ENCODE data around the gene KIF3B. TPM values are rescaled to one million over a fixed set of nuclear protein-coding genes. Genes with fewer than 3 reads are reported as not detected.

Gene KIF3B
- polyA plus RNA-seq (2013, experiment 1 of 2) = 16.9 TPM
- polyA plus RNA-seq (2013, experiment 2 of 2) = 17.8 TPM

DNA sequence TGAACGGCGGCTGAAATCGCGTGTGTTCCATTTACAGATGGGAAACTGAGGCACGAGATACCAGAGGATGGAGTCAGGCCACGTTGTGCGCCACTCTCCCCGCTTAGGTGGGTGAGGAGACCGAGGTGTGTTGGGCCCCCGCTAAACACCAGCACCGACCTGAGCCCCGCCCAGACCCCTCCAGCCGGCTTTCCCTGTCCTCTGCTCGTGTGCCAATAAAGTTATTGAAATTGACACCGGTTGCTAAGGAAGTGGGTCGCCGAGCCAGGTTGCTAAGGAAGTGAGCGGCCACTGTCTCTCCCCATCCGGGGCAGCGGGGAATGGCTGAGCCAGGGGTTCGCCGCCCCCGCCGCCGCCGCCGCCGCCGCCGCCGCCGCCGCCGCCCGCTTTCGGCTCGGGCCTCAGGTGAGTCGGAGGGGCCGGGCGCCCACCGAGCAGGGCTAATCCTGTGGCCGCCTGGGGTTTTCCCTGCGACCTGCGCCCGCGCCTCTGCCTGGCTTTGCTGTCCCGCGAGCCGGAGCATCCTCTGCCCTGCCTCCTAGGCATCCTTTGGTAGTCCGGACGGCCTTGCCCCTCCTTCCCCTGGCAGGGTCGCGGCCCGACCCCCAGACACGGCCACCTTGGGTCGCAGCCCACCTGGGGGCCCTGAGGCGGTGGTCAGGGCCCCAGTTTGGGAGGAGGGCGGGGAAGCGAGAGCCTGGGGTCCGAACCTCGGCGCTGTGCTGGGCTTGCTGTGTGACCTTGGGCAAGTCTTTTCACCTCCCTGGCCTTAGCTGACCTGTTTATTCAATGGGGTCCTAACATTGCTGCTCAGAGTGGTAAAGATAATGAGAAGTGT is at the start of gene KIF3B:
KIF3B (plus strand) TSS at position 291 of the 838 bp plus-strand sequence. CDS start 32,127 bp downstream, outside the sequence.
- H3K36me3 ChIP-seq (ENCODE audit: insufficient read depth, low read length) = peaks cover 3% of the 10 kb centered on the region; the same call in 1 of the 2 replicates
- WGBS = 4% methylated on average over 62 of the region's 62 CpGs
- H3K4me3 ChIP-seq (ENCODE audit: low read length) = peak within 1 kb of the TSS; percentile 87
- H3K27ac ChIP-seq (ENCODE audit: low read depth, low read length) = no peak within 1 kb of the TSS; the same call in 1 of the 2 replicates
- peaks cover 2% of the 10 kb centered on the region; the same call in 1 of the 2 replicates for H3K9me3 ChIP-seq (ENCODE audit: insufficient read depth, low read depth, low read length)
- H3K9ac ChIP-seq (ENCODE audit: low read depth, low read length) = peak within 1 kb of the TSS; percentile 73
- peaks cover 5% of the 10 kb centered on the region; the same call in 1 of the 2 replicates for H3K4me1 ChIP-seq (ENCODE audit: insufficient read depth, low read length)
- H3K27me3 ChIP-seq (ENCODE audit: insufficient read depth, low read length) = no peaks in the 10 kb centered on the region

DNA sequence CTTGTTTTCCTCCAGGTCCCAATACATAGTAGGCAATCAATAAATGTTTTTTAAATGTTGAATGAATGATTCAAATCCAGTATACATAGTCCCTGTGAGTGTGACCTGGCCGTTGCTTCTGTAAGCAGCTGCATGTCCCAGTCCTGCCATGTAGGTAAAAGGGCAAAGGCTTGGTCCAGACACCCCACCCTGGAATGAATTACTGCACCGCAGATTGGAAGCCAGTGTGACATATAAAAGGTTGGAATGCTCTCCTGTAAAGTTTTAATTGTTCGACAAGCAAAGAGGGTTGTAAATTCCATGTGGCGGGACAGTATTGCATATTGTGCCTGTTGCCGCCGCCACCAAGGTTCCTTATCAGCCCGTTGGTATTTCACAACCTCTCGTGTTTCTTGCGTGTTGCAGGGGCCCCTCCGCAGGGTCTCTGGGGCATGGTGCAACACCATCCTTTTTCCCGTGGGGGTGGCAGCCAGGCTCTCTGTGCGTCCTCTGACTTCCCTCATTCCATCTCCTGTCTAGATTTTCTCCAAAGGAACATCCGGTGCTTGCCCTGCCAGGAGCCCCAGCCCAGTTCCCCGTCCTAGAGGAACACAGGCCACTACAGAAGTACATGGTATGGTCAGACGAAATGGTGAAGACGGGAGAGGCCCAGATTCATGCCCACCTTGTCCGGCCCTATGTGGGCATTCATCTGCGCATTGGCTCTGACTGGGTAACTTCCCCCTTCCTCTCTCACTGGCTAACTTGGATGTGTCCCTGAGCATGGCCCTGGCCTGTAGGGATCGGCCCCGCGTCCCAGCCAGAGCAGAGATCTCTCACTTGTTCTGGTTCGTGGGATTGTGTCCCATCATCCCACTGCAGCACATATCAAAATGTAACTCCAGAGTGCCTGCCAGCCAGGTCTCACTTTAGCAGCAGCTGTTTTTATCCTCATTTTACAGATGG is 49.4 kb upstream of the KIF3B start:
- H3K4me1 ChIP-seq (ENCODE audit: insufficient read depth, low read length) = no peaks in the 10 kb centered on the region
- WGBS = 94% methylated on average over 22 of the region's 22 CpGs
- H3K4me3 ChIP-seq (ENCODE audit: low read length) = no peak overlapping the region
- H3K9ac ChIP-seq (ENCODE audit: low read depth, low read length) = no peak overlapping the region
- no peak overlapping the region for H3K27ac ChIP-seq (ENCODE audit: low read depth, low read length)
- no peaks in the 10 kb centered on the region for H3K9me3 ChIP-seq (ENCODE audit: insufficient read depth, low read depth, low read length)
- no peaks in the 10 kb centered on the region for H3K27me3 ChIP-seq (ENCODE audit: insufficient read depth, low read length)
- peaks cover 82% of the 10 kb centered on the region for H3K36me3 ChIP-seq (ENCODE audit: insufficient read depth, low read length)

DNA sequence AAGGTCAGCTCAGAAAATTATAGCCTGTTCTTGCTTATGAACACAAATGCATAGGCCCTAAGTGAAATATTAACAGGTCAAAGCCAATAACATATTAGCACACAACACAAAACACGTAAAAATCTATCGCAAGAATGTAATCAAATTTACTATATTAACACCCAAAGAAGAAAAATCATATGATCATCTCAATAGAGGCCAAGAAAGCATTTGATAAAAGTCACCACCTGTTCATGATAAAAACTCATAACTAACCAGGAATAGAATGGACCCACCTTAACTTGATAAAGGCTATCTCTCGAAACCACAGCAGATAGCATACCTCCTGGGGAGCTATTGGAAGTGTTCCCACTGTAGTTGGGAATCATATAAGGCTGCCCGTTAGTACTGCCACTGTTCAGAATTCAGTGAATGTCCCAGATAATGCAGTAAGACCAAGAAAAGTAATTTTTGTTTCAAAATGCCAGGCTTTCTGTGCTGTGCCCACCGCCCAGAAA is 48.2 kb upstream of the KIF3B start:
- H3K27me3 ChIP-seq (ENCODE audit: insufficient read depth, low read length) = no peaks in the 10 kb centered on the region
- no peak overlapping the region for H3K4me3 ChIP-seq (ENCODE audit: low read length)
- 95% methylated on average over 5 of the region's 5 CpGs for WGBS
- no peak overlapping the region for H3K9ac ChIP-seq (ENCODE audit: low read depth, low read length)
- no peak overlapping the region for H3K27ac ChIP-seq (ENCODE audit: low read depth, low read length)
- no peaks in the 10 kb centered on the region for H3K9me3 ChIP-seq (ENCODE audit: insufficient read depth, low read depth, low read length)
- peaks cover 86% of the 10 kb centered on the region for H3K36me3 ChIP-seq (ENCODE audit: insufficient read depth, low read length)
- no peaks in the 10 kb centered on the region for H3K4me1 ChIP-seq (ENCODE audit: insufficient read depth, low read length)

DNA sequence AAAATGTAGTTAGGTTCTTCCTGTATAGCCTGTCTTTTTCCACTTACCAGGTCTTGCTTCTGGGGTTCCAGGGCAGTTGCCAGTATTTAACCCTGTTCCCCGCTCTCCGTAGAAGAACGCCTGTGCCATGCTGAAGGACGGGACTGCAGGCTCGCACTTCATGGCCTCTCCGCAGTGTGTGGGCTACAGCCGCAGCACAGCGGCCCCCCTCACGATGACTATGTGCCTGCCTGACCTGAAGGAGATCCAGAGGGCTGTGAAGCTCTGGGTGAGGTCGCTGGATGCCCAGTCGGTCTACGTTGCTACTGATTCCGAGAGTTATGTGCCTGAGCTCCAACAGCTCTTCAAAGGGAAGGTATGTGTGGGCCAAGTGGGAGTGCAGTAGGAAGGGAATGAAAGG is 46.7 kb upstream of the KIF3B start:
- Histone ChIP-seq H3K9me3 (ENCODE audit: insufficient read depth, low read depth, low read length) (no peaks in the 10 kb centered on the region), H3K4me3 (ENCODE audit: low read length) (no peak overlapping the region), H3K9ac (ENCODE audit: low read depth, low read length) (no peak overlapping the region), H3K36me3 (ENCODE audit: insufficient read depth, low read length) (peaks cover 91% of the 10 kb centered on the region), H3K27me3 (ENCODE audit: insufficient read depth, low read length) (no peaks in the 10 kb centered on the region), H3K27ac (ENCODE audit: low read depth, low read length) (no peak overlapping the region), H3K4me1 (ENCODE audit: insufficient read depth, low read length) (no peaks in the 10 kb centered on the region)
- WGBS = 97% methylated on average over 13 of the region's 13 CpGs

DNA sequence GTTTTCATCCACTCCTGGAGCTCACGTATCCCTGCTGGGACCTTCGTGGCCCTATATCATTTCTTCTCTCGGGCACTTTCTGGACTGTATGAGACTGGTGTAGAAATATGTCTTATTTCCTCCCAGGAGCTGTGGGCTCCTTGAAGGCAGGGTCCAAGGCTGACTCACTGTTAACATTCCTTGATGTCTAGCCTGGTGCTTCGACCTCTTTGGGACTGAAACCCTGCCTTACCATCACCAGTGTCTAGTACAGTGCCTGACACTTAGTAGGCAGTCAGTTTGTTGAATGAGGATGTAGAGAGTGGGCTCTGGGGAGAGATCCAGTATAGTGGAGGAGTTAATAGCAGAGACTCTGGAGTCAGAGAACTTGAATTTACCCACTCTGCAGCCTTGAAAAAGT is 46.2 kb upstream of the KIF3B start:
- Histone ChIP-seq H3K4me3 (ENCODE audit: low read length) (no peak overlapping the region), H3K9ac (ENCODE audit: low read depth, low read length) (no peak overlapping the region), H3K27ac (ENCODE audit: low read depth, low read length) (no peak overlapping the region), H3K9me3 (ENCODE audit: insufficient read depth, low read depth, low read length) (no peaks in the 10 kb centered on the region), H3K27me3 (ENCODE audit: insufficient read depth, low read length) (no peaks in the 10 kb centered on the region), H3K36me3 (ENCODE audit: insufficient read depth, low read length) (peaks cover 89% of the 10 kb centered on the region), H3K4me1 (ENCODE audit: insufficient read depth, low read length) (no peaks in the 10 kb centered on the region)
- WGBS = 94% methylated on average over 4 of the region's 4 CpGs

DNA sequence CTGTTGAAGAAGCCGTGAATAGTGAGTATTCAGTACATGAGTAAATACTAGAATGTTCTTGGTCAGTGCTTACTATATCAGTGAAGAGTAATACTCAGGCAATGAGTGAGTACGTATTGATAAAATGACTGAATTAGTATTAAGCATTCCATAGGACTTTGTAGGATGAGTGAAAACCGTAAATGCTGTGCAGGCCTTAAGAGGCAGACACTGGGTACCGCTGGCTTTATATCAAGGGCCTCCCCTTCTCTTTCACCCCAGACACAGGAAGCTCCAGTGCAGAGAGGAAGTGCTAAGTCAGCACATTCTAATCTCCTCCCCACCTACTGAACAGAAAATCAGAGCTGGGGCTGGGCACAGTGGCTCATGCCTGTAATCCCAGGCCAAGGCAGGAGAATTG is 45.6 kb upstream of the KIF3B start:
- Histone ChIP-seq H3K9me3 (ENCODE audit: insufficient read depth, low read depth, low read length) (no peaks in the 10 kb centered on the region), H3K4me3 (ENCODE audit: low read length) (no peak overlapping the region), H3K36me3 (ENCODE audit: insufficient read depth, low read length) (peaks cover 83% of the 10 kb centered on the region), H3K27ac (ENCODE audit: low read depth, low read length) (no peak overlapping the region), H3K9ac (ENCODE audit: low read depth, low read length) (no peak overlapping the region), H3K4me1 (ENCODE audit: insufficient read depth, low read length) (no peaks in the 10 kb centered on the region), H3K27me3 (ENCODE audit: insufficient read depth, low read length) (no peaks in the 10 kb centered on the region)
- 94% methylated on average over 4 of the region's 4 CpGs for WGBS

DNA sequence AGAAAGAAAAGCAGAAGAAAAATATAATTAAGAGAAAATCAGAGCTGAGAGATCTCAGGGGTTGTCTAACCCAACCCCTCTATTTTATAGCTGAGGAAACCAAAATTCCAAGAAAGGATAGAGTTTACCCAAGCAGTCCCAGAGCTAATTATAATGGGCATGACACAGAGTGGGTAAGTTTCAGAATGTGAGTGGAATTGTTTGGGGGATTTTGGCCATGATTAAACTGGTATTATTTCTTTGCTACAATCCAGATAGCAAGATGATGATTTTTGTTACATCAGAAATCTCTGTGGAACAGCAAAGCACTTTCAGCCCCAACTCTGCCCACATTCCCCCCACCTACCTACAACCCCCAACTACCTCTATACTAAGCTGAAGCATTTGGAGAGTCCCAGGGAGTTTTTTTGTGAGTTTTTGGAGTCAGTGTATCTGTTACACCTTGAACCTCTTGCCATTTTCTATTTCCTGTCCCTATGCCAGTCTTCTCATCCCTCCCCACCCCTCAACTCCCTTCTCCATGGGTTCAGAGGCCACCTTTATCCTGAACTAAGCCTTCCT is 45.0 kb upstream of the KIF3B start:
- H3K4me1 ChIP-seq (ENCODE audit: insufficient read depth, low read length) = no peaks in the 10 kb centered on the region
- no peaks in the 10 kb centered on the region for H3K9me3 ChIP-seq (ENCODE audit: insufficient read depth, low read depth, low read length)
- H3K9ac ChIP-seq (ENCODE audit: low read depth, low read length) = no peak overlapping the region
- peaks cover 79% of the 10 kb centered on the region for H3K36me3 ChIP-seq (ENCODE audit: insufficient read depth, low read length)
- no peaks in the 10 kb centered on the region for H3K27me3 ChIP-seq (ENCODE audit: insufficient read depth, low read length)
- no peak overlapping the region for H3K27ac ChIP-seq (ENCODE audit: low read depth, low read length)
- H3K4me3 ChIP-seq (ENCODE audit: low read length) = no peak overlapping the region

DNA sequence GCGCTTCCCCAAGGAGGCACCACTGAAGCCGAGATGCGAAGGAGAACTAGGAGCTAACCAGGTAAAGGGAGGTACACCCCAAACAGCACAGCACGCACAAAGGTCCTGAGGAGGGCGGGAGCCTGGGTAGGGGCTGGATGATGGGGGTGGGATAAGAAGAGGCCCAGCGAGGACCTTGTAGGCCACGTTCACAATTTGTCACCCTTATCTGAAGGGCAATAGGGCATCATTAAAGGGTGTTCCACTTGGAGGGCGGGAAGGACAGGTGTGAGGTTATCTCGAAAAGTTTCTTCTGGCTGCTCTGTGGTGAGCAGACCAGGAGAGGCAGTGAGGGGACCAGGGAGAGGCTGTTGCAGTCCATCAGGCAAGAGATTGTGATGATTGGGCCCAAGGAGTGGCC is 44.2 kb upstream of the KIF3B start:
- H3K9ac ChIP-seq (ENCODE audit: low read depth, low read length) = no peak overlapping the region
- peaks cover 70% of the 10 kb centered on the region for H3K36me3 ChIP-seq (ENCODE audit: insufficient read depth, low read length)
- WGBS = 95% methylated on average over 9 of the region's 9 CpGs

DNA sequence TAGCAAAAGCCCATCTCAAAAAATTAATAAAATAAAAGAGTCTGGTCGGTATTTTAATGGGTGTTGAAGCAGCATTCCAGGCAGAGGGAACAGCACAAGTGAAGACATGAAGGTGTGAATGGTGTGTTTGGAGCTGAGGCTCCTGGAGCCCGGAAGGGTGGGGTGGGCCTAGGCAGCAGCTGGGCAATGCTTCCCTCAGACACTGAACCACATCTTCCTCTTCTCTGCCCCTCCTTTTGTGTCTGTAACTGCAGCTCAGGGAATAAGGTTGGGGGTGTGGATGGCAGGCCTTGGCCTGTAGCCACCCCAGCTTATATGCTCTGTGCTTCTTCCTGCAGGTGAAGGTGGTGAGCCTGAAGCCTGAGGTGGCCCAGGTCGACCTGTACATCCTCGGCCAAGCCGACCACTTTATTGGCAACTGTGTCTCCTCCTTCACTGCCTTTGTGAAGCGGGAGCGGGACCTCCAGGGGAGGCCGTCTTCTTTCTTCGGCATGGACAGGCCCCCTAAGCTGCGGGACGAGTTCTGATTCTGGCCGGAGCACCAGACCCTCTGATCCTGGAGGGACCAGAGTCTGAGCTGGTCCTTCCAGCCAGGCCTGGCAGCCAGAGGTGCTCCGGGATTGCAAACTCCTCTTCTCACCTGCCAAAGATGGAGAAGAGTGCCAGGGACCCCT is 43.2 kb upstream of the KIF3B start:
- H3K9ac ChIP-seq (ENCODE audit: low read depth, low read length) = no peak overlapping the region
- no peaks in the 10 kb centered on the region for H3K27me3 ChIP-seq (ENCODE audit: insufficient read depth, low read length)
- no peak overlapping the region for H3K4me3 ChIP-seq (ENCODE audit: low read length)
- H3K27ac ChIP-seq (ENCODE audit: low read depth, low read length) = no peak overlapping the region
- H3K36me3 ChIP-seq (ENCODE audit: insufficient read depth, low read length) = peaks cover 60% of the 10 kb centered on the region
- peaks cover 5% of the 10 kb centered on the region; the same call in 1 of the 2 replicates for H3K4me1 ChIP-seq (ENCODE audit: insufficient read depth, low read length)
- WGBS = 93% methylated on average over 12 of the region's 13 CpGs
- H3K9me3 ChIP-seq (ENCODE audit: insufficient read depth, low read depth, low read length) = no peaks in the 10 kb centered on the region

More for the DNA sequence above, 44.2 kb upstream of the KIF3B start:
- Histone ChIP-seq H3K4me1 (ENCODE audit: insufficient read depth, low read length) (no peaks in the 10 kb centered on the region), H3K4me3 (ENCODE audit: low read length) (no peak overlapping the region), H3K9me3 (ENCODE audit: insufficient read depth, low read depth, low read length) (no peaks in the 10 kb centered on the region), H3K27me3 (ENCODE audit: insufficient read depth, low read length) (no peaks in the 10 kb centered on the region), H3K27ac (ENCODE audit: low read depth, low read length) (no peak overlapping the region)

DNA sequence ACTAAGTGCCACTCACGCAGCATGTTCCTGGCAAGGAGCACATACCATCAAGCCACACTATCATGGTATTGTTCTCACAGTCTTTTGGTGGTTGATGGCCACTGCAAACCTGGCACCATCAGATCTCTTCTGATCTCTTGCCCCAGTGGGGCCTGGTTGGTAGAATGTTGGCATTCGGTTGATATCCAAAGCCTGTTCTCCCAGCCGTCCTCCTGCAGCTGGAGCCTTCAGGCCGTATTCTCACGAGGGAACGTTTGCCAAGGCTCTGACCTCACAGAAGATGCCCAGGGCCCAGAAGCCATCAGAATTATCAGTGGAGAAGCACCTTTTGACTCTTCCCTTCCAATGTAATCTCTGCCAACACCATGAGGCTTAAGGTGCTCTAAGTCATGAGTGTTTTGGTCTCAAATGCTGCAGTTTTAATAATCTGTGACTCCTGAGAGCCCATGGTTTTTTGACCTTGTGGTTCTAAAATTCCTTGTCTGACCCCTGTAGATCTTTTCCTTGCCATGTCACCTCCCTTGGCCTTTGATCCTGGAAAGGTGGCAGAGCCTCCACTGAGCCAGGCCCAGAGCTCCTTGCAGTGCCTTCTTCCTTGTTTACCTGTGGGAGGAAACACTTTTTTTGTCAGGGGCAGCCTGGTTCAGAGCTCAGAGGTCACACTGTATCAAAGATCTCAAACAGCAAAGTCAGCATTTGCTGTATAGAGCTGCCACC is 42.0 kb upstream of the KIF3B start:
- Histone ChIP-seq H3K9ac (ENCODE audit: low read depth, low read length) (no peak overlapping the region), H3K9me3 (ENCODE audit: insufficient read depth, low read depth, low read length) (no peaks in the 10 kb centered on the region), H3K27me3 (ENCODE audit: insufficient read depth, low read length) (no peaks in the 10 kb centered on the region), H3K27ac (ENCODE audit: low read depth, low read length) (no peak overlapping the region), H3K4me1 (ENCODE audit: insufficient read depth, low read length) (peaks cover 14% of the 10 kb centered on the region), H3K36me3 (ENCODE audit: insufficient read depth, low read length) (peaks cover 54% of the 10 kb centered on the region), H3K4me3 (ENCODE audit: low read length) (no peak overlapping the region)
- WGBS = 96% methylated on average over 6 of the region's 6 CpGs

Measured in HUES64 (cell line).